ENCODE results near the gene UBXN11. TPM values are rescaled to one million over a fixed set of nuclear protein-coding genes. Genes with fewer than 3 reads are reported as not detected.
"Not testable (repeated sequence)": the region's sequence is repeated elsewhere in the genome, so short reads cannot be mapped to it uniquely, and the experiment has no call there.

Gene UBXN11
- total RNA-seq, 1 experiment from 2014 or later: 4.0 TPM

GRCh38 chr1:26346274-26347033 is 40.0 kb upstream of the UBXN11 start:
- Histone ChIP-seq H3K36me3 (no peaks in the 10 kb centered on the region), H3K4me3 (no peak overlapping the region), H3K27me3 (replicated peaks) (0 out of 2 replicates have a peak, but pooled peaks cover 3% of the 10 kb centered on the region), H3K4me1 (replicated peaks) (peaks cover 11% of the 10 kb centered on the region), H3K9me3 (replicated peaks) (no peaks in the 10 kb centered on the region), H3K27ac (no peak overlapping the region)
- DNase-seq (ENCODE audit: low read depth in 1 of 2, low spot score in 2 of 2): no peak

GRCh38 chr1:26345718-26346117 is 39.3 kb upstream of the UBXN11 start:
- H3K36me3 ChIP-seq: no peaks in the 10 kb centered on the region
- 0 out of 2 replicates have a peak, but pooled peaks cover 3% of the 10 kb centered on the region for H3K27me3 ChIP-seq (replicated peaks)
- H3K4me1 ChIP-seq (replicated peaks): peaks cover 4% of the 10 kb centered on the region
- no peak overlapping the region for H3K4me3 ChIP-seq
- no peak for DNase-seq (ENCODE audit: low read depth in 1 of 2, low spot score in 2 of 2)
- H3K27ac ChIP-seq: no peak overlapping the region
- H3K9me3 ChIP-seq (replicated peaks): no peaks in the 10 kb centered on the region

DNA sequence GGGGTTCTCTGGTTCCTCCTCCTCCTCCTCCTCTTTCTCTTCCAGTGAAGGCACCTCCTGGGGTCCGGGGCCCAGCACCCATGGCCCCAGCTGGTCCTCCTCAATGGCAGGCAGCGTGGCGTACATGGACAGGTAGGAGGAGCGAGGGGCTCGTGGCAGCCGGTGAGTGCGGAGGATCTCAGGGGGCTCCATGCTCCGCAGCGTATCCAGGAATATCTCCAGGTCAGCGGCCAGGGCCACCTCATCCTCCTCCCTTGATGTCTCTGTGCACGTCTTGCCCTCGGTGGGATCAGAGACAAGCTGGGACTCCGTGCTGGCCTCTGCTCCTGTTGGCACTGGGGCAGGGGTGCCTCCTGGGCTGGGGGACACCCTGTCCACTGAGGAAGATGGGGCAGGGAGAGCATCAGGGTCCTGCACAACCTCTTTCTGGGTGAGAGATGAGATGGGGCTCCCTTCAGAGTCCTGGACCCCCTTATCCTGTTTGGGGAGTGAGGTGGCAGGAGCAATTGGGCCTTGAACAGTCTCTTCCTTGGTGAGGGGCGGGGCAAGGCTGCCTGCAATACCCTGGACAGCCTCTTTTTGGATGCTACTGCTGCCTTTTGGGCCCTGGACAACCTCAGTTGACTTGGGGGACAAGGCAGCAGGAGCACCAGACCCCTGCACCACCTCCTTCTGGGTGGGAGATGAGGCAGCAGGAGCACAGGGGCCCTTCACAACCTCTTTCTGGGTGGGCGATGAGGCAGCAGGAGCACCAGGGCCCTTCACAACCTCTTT is 37.9 kb upstream of the UBXN11 start:
- Histone ChIP-seq H3K4me3 (no peak overlapping the region), H3K4me1 (replicated peaks) (no peaks in the 10 kb centered on the region), H3K27ac (no peak overlapping the region), H3K36me3 (no peaks in the 10 kb centered on the region), H3K27me3 (replicated peaks) (0 out of 2 replicates have a peak, but pooled peaks cover 8% of the 10 kb centered on the region), H3K9me3 (replicated peaks) (no peaks in the 10 kb centered on the region)
- no peak for DNase-seq (ENCODE audit: low read depth in 1 of 2, low spot score in 2 of 2)

- Histone ChIP-seq H3K27me3 (replicated peaks) (peaks cover 28% of the 10 kb centered on the region), H3K27ac (no peak overlapping the region), H3K36me3 (no peaks in the 10 kb centered on the region), H3K9me3 (replicated peaks) (no peaks in the 10 kb centered on the region), H3K4me1 (replicated peaks) (peaks cover 8% of the 10 kb centered on the region), H3K4me3 (no peak overlapping the region)
- no peak for DNase-seq (ENCODE audit: low read depth in 1 of 2, low spot score in 2 of 2)
These were observed 33.6 kb upstream of the UBXN11 start for GRCh38 chr1:26340047-26340481.

- H3K4me3 ChIP-seq: no peak overlapping the region
- no peak for DNase-seq (ENCODE audit: low read depth in 1 of 2, low spot score in 2 of 2)
- H3K27ac ChIP-seq: no peak overlapping the region
- peaks cover 35% of the 10 kb centered on the region for H3K27me3 ChIP-seq (replicated peaks)
- no peaks in the 10 kb centered on the region for H3K9me3 ChIP-seq (replicated peaks)
- peaks cover 8% of the 10 kb centered on the region for H3K4me1 ChIP-seq (replicated peaks)
- no peaks in the 10 kb centered on the region for H3K36me3 ChIP-seq
These were observed 32.2 kb upstream of the UBXN11 start for GRCh38 chr1:26338670-26339069.

- H3K4me3 ChIP-seq: no peak overlapping the region
- H3K9me3 ChIP-seq (replicated peaks): no peaks in the 10 kb centered on the region
- no peak for DNase-seq (ENCODE audit: low read depth in 1 of 2, low spot score in 2 of 2)
- H3K36me3 ChIP-seq: no peaks in the 10 kb centered on the region
- H3K27me3 ChIP-seq (replicated peaks): peaks cover 37% of the 10 kb centered on the region
- peaks cover 8% of the 10 kb centered on the region for H3K4me1 ChIP-seq (replicated peaks)
- no peak overlapping the region for H3K27ac ChIP-seq
These were observed 31.2 kb upstream of the UBXN11 start for GRCh38 chr1:26337625-26338024.

DNA sequence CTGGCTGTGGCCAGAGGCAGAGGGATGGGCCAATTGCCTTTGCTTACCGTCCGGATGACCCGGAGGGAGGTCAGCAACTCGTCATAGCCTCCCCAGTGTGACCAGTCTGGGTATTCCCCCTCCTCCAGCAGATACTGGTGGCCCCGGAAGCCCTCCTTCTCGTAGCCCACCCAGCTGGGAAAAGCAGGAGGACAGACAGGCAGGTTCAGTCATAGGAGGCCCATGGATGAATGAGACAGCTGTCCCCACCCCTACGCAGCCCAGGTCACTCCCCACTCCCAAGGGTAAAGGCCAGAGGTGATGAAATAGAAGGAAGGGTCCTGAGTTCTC is 30.7 kb upstream of the UBXN11 start:
- H3K36me3 ChIP-seq: no peaks in the 10 kb centered on the region
- peaks cover 8% of the 10 kb centered on the region for H3K4me1 ChIP-seq (replicated peaks)
- no peak overlapping the region for H3K4me3 ChIP-seq
- H3K27ac ChIP-seq: no peak overlapping the region
- peaks cover 37% of the 10 kb centered on the region for H3K27me3 ChIP-seq (replicated peaks)
- DNase-seq (ENCODE audit: low read depth in 1 of 2, low spot score in 2 of 2): no peak
- H3K9me3 ChIP-seq (replicated peaks): no peaks in the 10 kb centered on the region

GRCh38 chr1:26336477-26337205 is 30.2 kb upstream of the UBXN11 start:
- no peak for DNase-seq (ENCODE audit: low read depth in 1 of 2, low spot score in 2 of 2)
- Histone ChIP-seq H3K4me1 (replicated peaks) (peaks cover 8% of the 10 kb centered on the region), H3K4me3 (peak overlapping the region; percentile 26), H3K9me3 (replicated peaks) (no peaks in the 10 kb centered on the region), H3K27me3 (replicated peaks) (peaks cover 35% of the 10 kb centered on the region), H3K27ac (no peak overlapping the region), H3K36me3 (no peaks in the 10 kb centered on the region)

DNA sequence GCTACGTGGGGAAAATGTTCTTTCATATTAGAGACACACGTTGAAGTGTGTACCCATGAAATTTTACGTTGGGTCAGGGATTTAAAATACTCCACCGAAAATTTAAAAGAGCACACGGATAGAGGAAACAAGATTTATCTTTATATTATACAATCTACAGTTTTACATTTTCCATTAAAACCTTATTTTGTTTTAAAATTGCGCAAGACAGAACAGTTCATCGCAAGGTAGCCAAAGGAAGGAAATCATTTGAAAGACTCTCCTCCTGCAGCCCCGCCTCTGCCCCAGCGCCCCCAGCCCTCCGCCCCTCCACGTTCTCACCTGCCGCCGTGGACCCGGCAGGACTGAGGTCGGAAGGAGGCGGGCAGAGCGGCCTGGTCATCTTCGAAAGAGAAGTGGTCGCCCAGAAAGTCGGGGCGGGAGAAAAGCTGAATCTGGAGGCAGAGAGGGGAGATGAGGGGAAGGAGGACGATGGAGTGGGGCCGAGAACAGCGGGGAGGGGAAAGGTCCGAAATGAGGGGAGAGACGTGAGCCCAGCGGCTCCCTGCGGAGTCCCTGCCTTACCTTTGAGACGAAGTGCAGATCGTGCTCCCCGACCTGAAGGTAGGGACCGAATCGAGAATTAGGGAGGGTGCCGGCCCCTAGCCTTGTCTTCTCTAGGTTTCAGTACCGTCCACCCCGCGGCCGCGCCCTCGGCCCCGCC is 29.5 kb upstream of the UBXN11 start:
- Histone ChIP-seq H3K4me3 (peak overlapping the region; percentile 26), H3K27me3 (replicated peaks) (peaks cover 36% of the 10 kb centered on the region), H3K36me3 (no peaks in the 10 kb centered on the region), H3K27ac (no peak overlapping the region), H3K4me1 (replicated peaks) (peaks cover 8% of the 10 kb centered on the region), H3K9me3 (replicated peaks) (no peaks in the 10 kb centered on the region)
- peak in 1 of 2 experiments; percentile 54 for DNase-seq (ENCODE audit: low read depth in 1 of 2, low spot score in 2 of 2)

DNA sequence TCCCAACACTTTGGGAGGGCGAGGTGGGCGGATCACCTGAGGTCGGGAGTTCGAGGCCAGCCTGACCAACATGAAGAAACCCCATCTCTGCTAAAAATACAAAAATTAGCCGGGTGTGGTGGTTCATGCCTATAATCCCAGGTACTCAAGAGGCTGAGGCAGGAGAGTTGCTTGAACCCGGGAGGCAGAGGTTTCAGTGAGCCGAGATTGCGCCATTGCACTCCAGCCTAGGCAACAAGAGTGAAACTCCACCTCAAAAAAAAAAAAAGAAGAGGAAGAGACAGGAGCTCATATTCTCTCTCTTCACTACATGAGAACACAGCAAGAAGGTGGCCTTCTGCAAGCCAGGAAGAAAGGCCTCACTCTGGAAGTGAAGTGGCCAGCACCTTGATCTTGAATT is 26.9 kb upstream of the UBXN11 start:
- peaks cover 33% of the 10 kb centered on the region for H3K27me3 ChIP-seq (replicated peaks)
- not testable (repeated sequence) for H3K36me3 ChIP-seq; H3K9me3 ChIP-seq (replicated peaks); H3K27ac ChIP-seq; H3K4me1 ChIP-seq (replicated peaks); H3K4me3 ChIP-seq; DNase-seq (ENCODE audit: low read depth in 1 of 2, low spot score in 2 of 2)

- Histone ChIP-seq H3K4me3 (no peak overlapping the region), H3K9me3 (replicated peaks) (no peaks in the 10 kb centered on the region), H3K27ac (no peak overlapping the region), H3K27me3 (replicated peaks) (peaks cover 15% of the 10 kb centered on the region; the same call in 1 of the 2 replicates), H3K4me1 (replicated peaks) (no peaks in the 10 kb centered on the region), H3K36me3 (no peaks in the 10 kb centered on the region)
- DNase-seq (ENCODE audit: low read depth in 1 of 2, low spot score in 2 of 2): no peak
These were observed 23.8 kb upstream of the UBXN11 start for GRCh38 chr1:26330276-26330675.

GRCh38 chr1:26329380-26329779 is 22.9 kb upstream of the UBXN11 start:
- not testable (repeated sequence) for H3K4me1 ChIP-seq (replicated peaks); H3K36me3 ChIP-seq; DNase-seq (ENCODE audit: low read depth in 1 of 2, low spot score in 2 of 2); H3K9me3 ChIP-seq (replicated peaks); H3K4me3 ChIP-seq; H3K27ac ChIP-seq
- H3K27me3 ChIP-seq (replicated peaks): peaks cover 16% of the 10 kb centered on the region; the same call in 1 of the 2 replicates

GRCh38 chr1:26328597-26328996 is 22.2 kb upstream of the UBXN11 start:
- no peak for DNase-seq (ENCODE audit: low read depth in 1 of 2, low spot score in 2 of 2)
- Histone ChIP-seq H3K27ac (no peak overlapping the region), H3K4me1 (replicated peaks) (no peaks in the 10 kb centered on the region), H3K9me3 (replicated peaks) (no peaks in the 10 kb centered on the region), H3K27me3 (replicated peaks) (peaks cover 10% of the 10 kb centered on the region; the same call in 1 of the 2 replicates), H3K4me3 (no peak overlapping the region), H3K36me3 (no peaks in the 10 kb centered on the region)

Data from SJSA1 (cell line).